CD14-positive monocyte (primary cell): ENCODE data around the gene PTPRN2. TPM values are rescaled to one million over a fixed set of nuclear protein-coding genes. Genes with fewer than 3 reads are reported as not detected.

ENCODE experiments used
- DNase-seq, 3 donors: peaks; one replicate each; pipeline ENCODE4 v3.0.0-alpha.2; 2011 to 2022
- H2AFZ ChIP-seq: 2 replicates; pipeline ENCODE4 v1.6.0; 2012; ENCODE audit warnings: mild to moderate bottlenecking, low read depth, low read length, inconsistent platforms; ENCODE audit not compliant: insufficient read depth, poor library complexity, severe bottlenecking
- H3K27ac ChIP-seq, 2 donors: 1 replicate in 1 of 2; 2 replicates in 1 of 2; pipeline ENCODE4 v1.5.1; 2012 to 2013; ENCODE audit warnings: low read length in 2 of 2, control low read depth in 1 of 2, inconsistent platforms in 1 of 2, low read depth in 1 of 2, mild to moderate bottlenecking in 1 of 2
- H3K27me3 ChIP-seq, 2 donors: one replicate each; pipeline versions ENCODE4 v1.6.0 to v1.6.1; 2011 to 2013; ENCODE audit warnings: low read length in 2 of 2; ENCODE audit not compliant: control insufficient read depth in 2 of 2, insufficient read depth in 2 of 2
- H3K36me3 ChIP-seq, 2 donors: replicated peaks in 1 of 2; 1 replicate in 1 of 2; 2 replicates in 1 of 2; pipeline versions ENCODE4 v1.5.1 to v1.6.1; 2012 to 2013; ENCODE audit warnings: low read length in 2 of 2, control low read depth in 1 of 2, inconsistent platforms in 1 of 2, mild to moderate bottlenecking in 1 of 2; ENCODE audit not compliant: insufficient read depth in 2 of 2, control insufficient read depth in 1 of 2
- H3K4me1 ChIP-seq, 2 donors: 1 replicate in 1 of 2; 2 replicates in 1 of 2; pipeline versions ENCODE4 v1.5.1 to v1.6.1; 2012 to 2013; ENCODE audit warnings: low read length in 2 of 2, control low read depth in 1 of 2, inconsistent platforms in 1 of 2, mild to moderate bottlenecking in 1 of 2, moderate library complexity in 1 of 2; ENCODE audit not compliant: insufficient read depth in 2 of 2, control insufficient read depth in 1 of 2
- H3K4me2 ChIP-seq: replicated peaks from 2 replicates; pipeline ENCODE3; 2012; ENCODE audit warnings: low read length, moderate library complexity, mild to moderate bottlenecking; ENCODE audit not compliant: poor library complexity, severe bottlenecking; ENCODE audit errors: extremely low read depth
- H3K4me3 ChIP-seq, 3 experiments: fragments of 200-600 bp in 1 of 3; sonication (generic) in 1 of 3; replicated peaks in 1 of 3; 1 replicate in 2 of 3; 2 replicates in 1 of 3; pipeline ENCODE4 v1.5.1; 2011 to 2013; ENCODE audit warnings: low read length in 3 of 3, mild to moderate bottlenecking in 3 of 3, control low read depth in 2 of 3, low read depth in 2 of 3, inconsistent platforms in 1 of 3, moderate library complexity in 1 of 3
- H3K79me2 ChIP-seq: 2 replicates; pipeline ENCODE4 v1.6.0; 2012; ENCODE audit warnings: mild to moderate bottlenecking, control low read depth, inconsistent platforms, low read length, moderate library complexity; ENCODE audit not compliant: insufficient read depth
- H3K9ac ChIP-seq: 2 replicates; pipeline ENCODE4 v1.6.0; 2017; ENCODE audit warnings: low read length, mild to moderate bottlenecking; ENCODE audit not compliant: insufficient read depth, poor library complexity, severe bottlenecking
- H3K9me3 ChIP-seq, 2 donors: replicated peaks in 1 of 2; 1 replicate in 1 of 2; 2 replicates in 1 of 2; pipeline versions ENCODE4 v1.5.1 to v1.6.1; 2012 to 2013; ENCODE audit warnings: low read length in 2 of 2, control low read depth in 1 of 2; ENCODE audit not compliant: control insufficient read depth in 1 of 2, insufficient read depth in 1 of 2
- H4K20me1 ChIP-seq: 2 replicates; pipeline ENCODE4 v1.6.0; 2012; ENCODE audit warnings: mild to moderate bottlenecking, low read length, control low read depth, moderate library complexity; ENCODE audit not compliant: insufficient read depth
- H3K27ac Mint-ChIP-seq, 7 donors: one replicate each; pipeline ENCODE4 v1.8.0; 2020; ENCODE audit warnings: mild to moderate bottlenecking in 7 of 7, mixed read lengths in 7 of 7, moderate library complexity in 6 of 7, inconsistent platforms in 2 of 7
- H3K27me3 Mint-ChIP-seq, 3 donors: one replicate each; pipeline ENCODE4 v1.8.0; 2021 to 2022; ENCODE audit warnings: low read depth in 3 of 3, mild to moderate bottlenecking in 3 of 3, mixed read lengths in 3 of 3, moderate library complexity in 3 of 3, inconsistent platforms in 1 of 3
- H3K36me3 Mint-ChIP-seq, 2 donors: one replicate each; pipeline ENCODE4 v1.8.0; 2020; ENCODE audit warnings: mixed read lengths in 2 of 2, inconsistent platforms in 1 of 2, mild to moderate bottlenecking in 1 of 2
- H3K4me1 Mint-ChIP-seq: one replicate; pipeline ENCODE4 v1.8.0; 2020; ENCODE audit warnings: mild to moderate bottlenecking, mixed read lengths
- H3K4me3 Mint-ChIP-seq, 2 donors: one replicate each; pipeline ENCODE4 v1.8.0; 2020; ENCODE audit warnings: mild to moderate bottlenecking in 2 of 2, mixed read lengths in 2 of 2, moderate library complexity in 1 of 2
- H3K9me3 Mint-ChIP-seq, 7 donors: one replicate each; pipeline ENCODE4 v1.8.0; 2020 to 2022; ENCODE audit warnings: mixed read lengths in 7 of 7, mild to moderate bottlenecking in 6 of 7, moderate library complexity in 6 of 7, inconsistent platforms in 2 of 7
- WGBS: methylation state at CpG from one replicate; pipeline ENCODE4 v1.1.5; 2013; ENCODE audit warnings: missing lambda C conversion rate; ENCODE audit not compliant: insufficient coverage; 5-methylcytosine and 5-hydroxymethylcytosine counted together
- intact Hi-C, 2 donors: fragments of 100-400 bp; cut with micrococcal nuclease; formaldehyde crosslinking; loops; one replicate each; pipeline versions ENCODE4 v1.15.0 to v1.15.1; 2023
- polyA plus RNA-seq, 3 donors: library from polyadenylated mRNA; depleted of rRNA in 1 of 3; unstranded in 2 of 3; stranded (reverse) in 1 of 3; fragments of 300-500 nt in 2 of 3; fragments of >200 nt in 1 of 3; fragmentation: Illumina TruSeq in 2 of 3; gene quantifications; 1 replicate in 2 of 3; 2 replicates in 1 of 3; pipeline ENCODE4 v1.2.3, GENCODE V29; 2012 to 2021
- TF ChIP-seq, protein P1 (sequence below): fragments of 200-600 bp; IDR thresholded peaks from one replicate; pipeline ENCODE4 v1.8.0; 2022; ENCODE audit warnings: antibody characterized with exemption, mild to moderate bottlenecking

Gene PTPRN2
- polyA plus RNA-seq, 3 donors: 0.25 to 1.4 (median 0.97) TPM

DNA sequence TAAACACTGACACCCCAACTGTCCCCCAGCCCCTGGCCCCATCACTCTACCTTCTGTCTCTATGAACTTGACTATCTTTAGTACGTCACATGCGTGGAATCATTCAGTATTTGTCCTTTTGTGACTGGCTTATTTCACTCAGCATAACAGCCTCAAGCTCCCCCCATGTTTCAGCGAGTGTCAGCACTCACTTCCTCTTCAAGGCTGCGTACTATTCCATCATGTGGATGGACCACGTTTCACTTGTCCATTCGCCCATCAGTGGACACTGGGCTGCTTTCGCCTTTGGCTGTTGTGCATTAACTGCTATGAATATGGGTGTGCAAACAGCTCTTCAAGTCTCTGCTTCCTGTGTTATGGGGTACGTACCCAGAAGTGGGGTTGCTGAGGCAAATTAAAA lies 100.7 kb downstream of the PTPRN2 start:
- Histone ChIP-seq H3K9me3 (no peaks in the 10 kb centered on the region), H3K4me3 (no peak overlapping the region), H3K79me2 (no peaks in the 10 kb centered on the region), H4K20me1 (no peaks in the 10 kb centered on the region), H3K4me1 (no peaks in the 10 kb centered on the region), H3K27ac (no peak overlapping the region), H3K9ac (no peak overlapping the region), H2AFZ (no peak overlapping the region), H3K4me2 (no peak overlapping the region), H3K36me3 (no peaks in the 10 kb centered on the region), H3K27me3 (no peaks in the 10 kb centered on the region)
- Mint-ChIP-seq H3K4me1 (no peaks in the 10 kb centered on the region), H3K27me3 (peaks cover 0 to 4% (median 3%) of the 10 kb centered on the region in 3 donors), H3K36me3 (no peaks in the 10 kb centered on the region), H3K4me3 (no peak overlapping the region), H3K9me3 (peaks cover 0 to 5% (median 0%) of the 10 kb centered on the region in 7 donors), H3K27ac (no peak overlapping the region)
- 96% methylated on average over 3 of the region's 8 CpGs for WGBS
- no peak for DNase-seq
- TF ChIP-seq, protein P1, sequence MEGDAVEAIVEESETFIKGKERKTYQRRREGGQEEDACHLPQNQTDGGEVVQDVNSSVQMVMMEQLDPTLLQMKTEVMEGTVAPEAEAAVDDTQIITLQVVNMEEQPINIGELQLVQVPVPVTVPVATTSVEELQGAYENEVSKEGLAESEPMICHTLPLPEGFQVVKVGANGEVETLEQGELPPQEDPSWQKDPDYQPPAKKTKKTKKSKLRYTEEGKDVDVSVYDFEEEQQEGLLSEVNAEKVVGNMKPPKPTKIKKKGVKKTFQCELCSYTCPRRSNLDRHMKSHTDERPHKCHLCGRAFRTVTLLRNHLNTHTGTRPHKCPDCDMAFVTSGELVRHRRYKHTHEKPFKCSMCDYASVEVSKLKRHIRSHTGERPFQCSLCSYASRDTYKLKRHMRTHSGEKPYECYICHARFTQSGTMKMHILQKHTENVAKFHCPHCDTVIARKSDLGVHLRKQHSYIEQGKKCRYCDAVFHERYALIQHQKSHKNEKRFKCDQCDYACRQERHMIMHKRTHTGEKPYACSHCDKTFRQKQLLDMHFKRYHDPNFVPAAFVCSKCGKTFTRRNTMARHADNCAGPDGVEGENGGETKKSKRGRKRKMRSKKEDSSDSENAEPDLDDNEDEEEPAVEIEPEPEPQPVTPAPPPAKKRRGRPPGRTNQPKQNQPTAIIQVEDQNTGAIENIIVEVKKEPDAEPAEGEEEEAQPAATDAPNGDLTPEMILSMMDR: no peak
- intact Hi-C loops: no loop called here

DNA sequence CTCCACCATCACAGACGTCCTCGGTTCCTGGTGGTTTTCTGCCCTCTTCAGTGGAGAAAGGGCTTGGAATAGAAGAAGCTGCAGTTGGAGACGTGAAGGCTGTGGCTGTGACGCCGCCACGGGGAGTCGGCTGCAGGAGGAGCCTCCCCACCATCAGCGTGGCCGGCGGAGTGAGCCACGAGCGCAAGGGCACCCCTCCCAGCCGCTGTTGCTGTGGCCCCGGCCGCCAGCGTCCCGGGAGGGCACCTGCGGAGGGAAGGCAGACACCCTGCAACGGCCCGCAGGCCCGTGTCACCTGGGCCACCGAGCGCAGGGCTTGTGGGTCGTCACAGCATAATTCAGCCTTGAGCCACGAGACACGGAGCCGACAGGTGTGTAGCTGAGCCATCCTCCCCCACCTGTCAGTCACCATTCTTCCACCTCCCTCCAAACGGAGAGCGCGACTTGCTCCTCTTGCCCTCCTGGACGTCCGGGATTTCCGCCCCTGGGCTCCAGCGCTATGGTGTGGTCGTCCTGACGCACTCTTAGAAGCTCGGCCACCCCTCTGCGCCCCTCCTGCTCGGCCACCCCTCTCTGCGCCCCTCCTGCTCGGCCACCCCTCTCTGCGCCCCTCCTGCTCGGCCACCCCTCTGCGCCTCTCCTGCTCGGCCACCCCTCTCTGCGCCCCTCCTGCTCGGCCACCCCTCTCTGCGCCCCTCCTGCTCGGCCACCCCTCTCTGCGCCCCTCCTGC lies 102.7 kb downstream of the PTPRN2 start:
- no peaks in the 10 kb centered on the region for H3K79me2 ChIP-seq
- Mint-ChIP-seq H3K27me3 (peaks cover 0 to 4% (median 2%) of the 10 kb centered on the region in 3 donors), H3K27ac (peak overlapping the region in 1 of 7 donors; percentile 38), H3K4me3 (no peak overlapping the region), H3K9me3 (peaks cover 0 to 5% (median 2%) of the 10 kb centered on the region in 7 donors), H3K36me3 (no peaks in the 10 kb centered on the region), H3K4me1 (no peaks in the 10 kb centered on the region)
- H3K27ac ChIP-seq: no peak overlapping the region
- H2AFZ ChIP-seq: no peak overlapping the region
- no peaks in the 10 kb centered on the region for H3K4me1 ChIP-seq
- no peak overlapping the region for H3K4me2 ChIP-seq
- DNase-seq: no peak
- no peaks in the 10 kb centered on the region for H3K36me3 ChIP-seq
- no peak overlapping the region for H3K9ac ChIP-seq
- intact Hi-C loops: no loop called here
- no peaks in the 10 kb centered on the region for H3K9me3 ChIP-seq
- H4K20me1 ChIP-seq: no peaks in the 10 kb centered on the region
- TF ChIP-seq, protein P1: no peak
- no peak overlapping the region for H3K4me3 ChIP-seq
- H3K27me3 ChIP-seq: no peaks in the 10 kb centered on the region
- 93% methylated on average over 31 of the region's 50 CpGs for WGBS
